Measurements from ENCODE around the gene ATXN7L1. TPM values are rescaled to one million over a fixed set of nuclear protein-coding genes. Genes with fewer than 3 reads are reported as not detected.
"Not testable (repeated sequence)": the region's sequence is repeated elsewhere in the genome, so short reads cannot be mapped to it uniquely, and the experiment has no call there.

Gene ATXN7L1
- total RNA-seq, 4 donors from 2014 or later = 8.1 to 13.5 (median 9.1) TPM

DNA sequence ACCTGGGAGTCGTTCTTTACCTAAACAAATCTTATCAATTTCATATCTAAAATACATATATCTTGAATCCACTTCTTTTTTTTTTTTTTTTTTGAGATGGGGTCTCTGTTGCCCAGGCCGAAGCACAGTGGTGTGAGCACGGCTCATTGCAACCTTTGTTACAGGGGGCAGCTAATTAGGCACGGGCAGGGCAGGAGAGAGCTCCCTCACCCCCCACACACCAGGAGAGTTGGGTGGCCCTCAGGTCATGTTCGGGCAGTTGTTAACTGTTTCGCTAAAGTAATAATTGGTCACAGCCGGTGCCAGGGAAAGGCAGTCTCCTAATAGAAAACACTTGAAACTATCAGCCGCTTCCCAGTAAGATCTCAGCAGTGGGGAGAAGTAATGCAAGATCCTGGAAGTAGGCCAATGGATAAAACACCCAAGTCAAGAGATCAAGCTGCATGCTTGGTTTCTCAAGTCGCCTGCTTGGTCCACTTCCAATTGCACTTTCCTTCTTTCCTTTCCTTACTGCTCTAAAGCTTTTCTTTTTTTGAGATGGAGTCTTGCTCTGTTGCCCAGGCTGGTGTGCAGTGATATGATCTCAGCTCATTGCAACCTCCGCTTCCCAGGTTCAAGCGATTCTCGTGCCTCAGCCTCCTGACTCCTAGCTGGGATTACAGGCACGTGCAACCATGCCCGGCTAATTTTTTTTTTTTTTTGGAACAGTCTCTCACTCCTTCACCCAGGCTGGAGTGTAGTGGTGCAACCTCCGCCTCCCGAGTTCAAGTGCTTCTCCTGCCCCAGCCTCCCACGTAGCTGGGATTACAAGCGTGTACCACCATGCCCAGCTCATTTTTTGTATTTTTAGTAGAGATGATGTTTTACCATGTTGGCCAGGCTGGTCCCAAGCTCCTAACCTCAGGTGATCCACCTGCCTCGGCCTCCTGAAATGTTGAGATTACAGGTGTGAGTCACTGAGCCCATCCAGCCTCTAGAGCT is 273.8 kb downstream of the ATXN7L1 start:
- H3K4me3 ChIP-seq (ENCODE audit: low read depth, poor library complexity, severe bottlenecking) = no peak overlapping the region
- intact Hi-C loops (cut with DNase I; ENCODE audit: low total_unique reads) = no loop called here
- peak in 1 of 2 donors; percentile 52 for DNase-seq (ENCODE audit: low spot score in 2 of 2)
- 69 to 71% methylated on average over 19 of the region's 19 CpGs for WGBS, 2 donors
- TF ChIP-seq, protein P1, sequence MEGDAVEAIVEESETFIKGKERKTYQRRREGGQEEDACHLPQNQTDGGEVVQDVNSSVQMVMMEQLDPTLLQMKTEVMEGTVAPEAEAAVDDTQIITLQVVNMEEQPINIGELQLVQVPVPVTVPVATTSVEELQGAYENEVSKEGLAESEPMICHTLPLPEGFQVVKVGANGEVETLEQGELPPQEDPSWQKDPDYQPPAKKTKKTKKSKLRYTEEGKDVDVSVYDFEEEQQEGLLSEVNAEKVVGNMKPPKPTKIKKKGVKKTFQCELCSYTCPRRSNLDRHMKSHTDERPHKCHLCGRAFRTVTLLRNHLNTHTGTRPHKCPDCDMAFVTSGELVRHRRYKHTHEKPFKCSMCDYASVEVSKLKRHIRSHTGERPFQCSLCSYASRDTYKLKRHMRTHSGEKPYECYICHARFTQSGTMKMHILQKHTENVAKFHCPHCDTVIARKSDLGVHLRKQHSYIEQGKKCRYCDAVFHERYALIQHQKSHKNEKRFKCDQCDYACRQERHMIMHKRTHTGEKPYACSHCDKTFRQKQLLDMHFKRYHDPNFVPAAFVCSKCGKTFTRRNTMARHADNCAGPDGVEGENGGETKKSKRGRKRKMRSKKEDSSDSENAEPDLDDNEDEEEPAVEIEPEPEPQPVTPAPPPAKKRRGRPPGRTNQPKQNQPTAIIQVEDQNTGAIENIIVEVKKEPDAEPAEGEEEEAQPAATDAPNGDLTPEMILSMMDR (IDR thresholded peaks at IDR 0.05) = no peak
- TF ChIP-seq POLR2A (IDR thresholded peaks at IDR 0.05) = no peak

DNA sequence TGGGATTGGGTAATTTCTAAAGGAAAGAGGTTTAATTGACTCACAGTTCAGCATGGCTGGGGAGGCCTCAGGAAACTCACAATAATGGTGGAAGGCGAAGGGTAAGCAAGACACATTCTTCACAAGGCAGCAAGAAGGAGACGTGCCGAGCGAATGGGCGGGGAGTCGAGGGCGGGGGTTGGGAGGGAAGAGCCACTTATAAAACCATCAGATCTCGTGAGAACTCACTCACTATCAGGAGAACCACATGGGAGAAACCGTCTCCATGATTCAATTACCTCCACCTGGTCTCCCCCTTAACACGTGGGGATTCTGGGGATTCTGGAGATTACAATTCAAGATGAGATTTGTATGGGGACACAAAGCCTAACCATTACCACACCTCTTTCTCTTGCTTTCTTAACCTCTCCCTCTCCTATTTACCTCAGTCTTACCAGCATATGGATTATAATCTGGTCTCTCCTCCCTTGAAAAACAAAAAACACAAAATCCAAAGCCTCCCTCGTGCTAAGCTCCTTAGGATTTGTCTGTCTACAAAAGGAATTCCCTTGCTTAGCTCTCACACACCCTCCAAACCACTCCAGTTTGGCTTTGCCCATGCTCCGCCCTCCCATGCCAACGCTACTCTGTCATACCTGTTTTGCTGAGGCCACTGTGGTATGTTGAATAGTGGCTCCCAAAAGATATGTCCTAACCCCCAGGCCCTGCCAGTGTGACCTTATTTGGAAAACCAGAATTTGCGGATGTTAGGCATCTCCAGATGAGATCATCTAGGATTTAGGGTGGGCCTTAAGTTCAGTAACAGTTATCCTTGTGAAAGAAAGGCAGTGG is 275.5 kb downstream of the ATXN7L1 start:
- intact Hi-C loops (cut with DNase I; ENCODE audit: low total_unique reads) = no loop called here
- TF ChIP-seq POLR2A (IDR thresholded peaks at IDR 0.05) = no peak
- TF ChIP-seq, protein P1 (IDR thresholded peaks at IDR 0.05) = no peak
- DNase-seq (ENCODE audit: low spot score in 2 of 2) = peak in 1 of 2 donors; percentile 37
- no peak overlapping the region for H3K4me3 ChIP-seq (ENCODE audit: low read depth, poor library complexity, severe bottlenecking)
- 71 to 77% methylated on average over 14 of the region's 14 CpGs for WGBS, 2 donors

DNA sequence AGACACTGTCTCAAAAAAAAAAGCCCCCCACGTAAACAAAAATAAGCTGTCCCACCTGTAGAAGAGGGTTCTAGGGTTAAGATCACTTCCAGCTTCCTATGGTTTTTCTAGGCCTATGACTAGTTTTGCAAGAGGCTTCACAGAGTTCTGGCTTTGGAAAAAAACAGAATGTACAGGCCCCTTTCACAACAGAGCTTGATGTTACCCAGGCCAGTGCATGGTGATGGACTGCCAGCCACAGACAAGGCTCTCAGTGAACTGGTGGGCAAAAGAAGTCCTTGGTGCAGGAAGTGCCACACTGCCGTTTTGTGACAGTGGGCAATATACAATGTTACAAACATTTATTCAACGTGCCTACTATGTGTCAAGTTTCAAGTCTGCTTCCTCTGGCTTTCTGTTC is 276.8 kb downstream of the ATXN7L1 start:
- intact Hi-C loops (cut with DNase I; ENCODE audit: low total_unique reads) = no loop called here
- no peak overlapping the region for H3K4me3 ChIP-seq (ENCODE audit: low read depth, poor library complexity, severe bottlenecking)
- 71 to 84% methylated on average over 3 of the region's 3 CpGs for WGBS, 2 donors
- no peak for TF ChIP-seq POLR2A (IDR thresholded peaks at IDR 0.05)
- TF ChIP-seq, protein P1 (IDR thresholded peaks at IDR 0.05) = no peak
- DNase-seq (ENCODE audit: low spot score in 2 of 2) = no peak

DNA sequence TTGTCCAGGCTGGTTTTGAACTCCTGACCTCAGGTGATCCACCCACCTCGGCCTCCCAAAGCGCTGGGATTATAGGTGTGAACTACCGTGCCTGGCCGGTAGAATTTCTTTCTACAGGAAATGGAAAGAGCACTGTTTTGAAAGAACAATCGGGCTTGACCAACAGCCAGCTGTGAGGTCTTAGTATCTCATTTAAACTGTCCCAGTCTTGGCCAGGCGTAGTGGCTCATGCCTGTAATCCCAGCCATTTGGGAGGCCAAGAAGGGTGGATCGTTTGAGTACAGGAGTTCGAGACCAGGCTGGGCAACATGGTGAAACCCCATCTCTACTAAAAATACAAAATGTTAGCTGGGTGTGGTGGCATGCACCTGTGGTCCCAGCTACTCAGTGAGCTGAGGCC is 277.3 kb downstream of the ATXN7L1 start:
- intact Hi-C loops (cut with DNase I; ENCODE audit: low total_unique reads); DNase-seq (ENCODE audit: low spot score in 2 of 2); H3K4me3 ChIP-seq (ENCODE audit: low read depth, poor library complexity, severe bottlenecking): not testable (repeated sequence)
- WGBS, 2 donors = 87 to 89% methylated on average over 8 of the region's 8 CpGs

DNA sequence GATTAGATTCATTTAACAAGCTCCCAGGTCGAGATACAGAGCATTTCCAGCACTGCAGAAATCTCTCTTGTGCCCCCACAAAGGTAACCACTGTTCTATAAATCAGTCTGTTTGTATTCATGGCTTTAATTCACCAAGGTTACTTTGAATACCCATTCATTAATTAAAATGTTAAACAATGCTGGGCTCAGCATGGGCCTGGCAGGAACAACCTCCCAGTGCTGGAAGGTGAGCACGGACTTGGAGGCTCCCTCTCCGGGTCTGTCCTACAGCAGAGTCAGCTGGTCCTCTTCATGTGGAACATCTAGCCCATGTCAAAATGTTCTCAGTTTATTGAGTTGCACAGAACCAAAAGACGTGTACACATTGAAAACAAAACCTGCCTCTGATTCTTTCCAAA is 279.5 kb downstream of the ATXN7L1 start:
- H3K4me3 ChIP-seq (ENCODE audit: low read depth, poor library complexity, severe bottlenecking) = no peak overlapping the region
- WGBS, 2 donors = 63 to 67% methylated on average over 4 of the region's 4 CpGs
- intact Hi-C loops (cut with DNase I; ENCODE audit: low total_unique reads) = no loop called here
- DNase-seq (ENCODE audit: low spot score in 2 of 2) = peak in 1 of 2 donors; percentile 37
- TF ChIP-seq, protein P1 (IDR thresholded peaks at IDR 0.05) = no peak
- TF ChIP-seq POLR2A (IDR thresholded peaks at IDR 0.05) = no peak

DNA sequence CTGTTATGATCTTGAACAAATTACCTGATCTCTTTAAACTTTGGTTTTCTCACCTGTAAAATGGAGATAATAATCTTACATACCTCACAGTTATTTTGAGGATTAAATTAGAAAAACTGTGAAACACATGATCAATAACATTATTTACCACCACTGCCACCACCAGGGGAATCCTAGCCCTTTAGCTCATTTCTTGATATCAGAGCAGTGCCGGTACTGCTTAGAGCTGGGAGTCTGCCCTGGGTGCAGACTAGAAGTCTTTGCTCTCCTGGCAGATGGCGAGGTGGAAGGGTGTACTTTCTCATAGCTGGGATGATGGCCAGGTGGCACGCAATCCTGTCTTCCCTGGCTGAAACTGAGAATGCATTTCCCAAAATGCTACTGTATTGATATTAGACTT is 282.4 kb downstream of the ATXN7L1 start:
- intact Hi-C loops (cut with DNase I; ENCODE audit: low total_unique reads) = no loop called here
- DNase-seq (ENCODE audit: low spot score in 2 of 2) = peak in 1 of 2 donors; percentile 28
- TF ChIP-seq, protein P1 (IDR thresholded peaks at IDR 0.05) = no peak
- no peak for TF ChIP-seq POLR2A (IDR thresholded peaks at IDR 0.05)
- WGBS, 2 donors = 23 to 29% methylated on average over 3 of the region's 3 CpGs
- H3K4me3 ChIP-seq (ENCODE audit: low read depth, poor library complexity, severe bottlenecking) = no peak overlapping the region
